Cortex of kidney (tissue), 1 donor: ENCODE data around the gene DYDC1.
"Not testable (repeated sequence)": the region's sequence is repeated elsewhere in the genome, so short reads cannot be mapped to it uniquely, and the experiment has no call there.

ENCODE experiments used
- DNase-seq: peaks from one replicate; lab custom pipeline; 2025; lab: John Stamatoyannopoulos, UW

DYDC1 gene

GRCh38 chr10:80356563-80356988, at the start of gene DYDC1, which contains the start of gene DYDC2:
Gene DYDC1 (minus strand): TSS chr10:80356755. CDS start chr10:80352601, 4,154 bp downstream.
Gene DYDC2 (plus strand): TSS chr10:80356781. CDS start chr10:80362444, 5,663 bp downstream.
- DNase-seq, result no peak

- no peak for DNase-seq
Observed at GRCh38 chr10:80406204-80406603, 49.6 kb upstream of the DYDC1 start.

DNA sequence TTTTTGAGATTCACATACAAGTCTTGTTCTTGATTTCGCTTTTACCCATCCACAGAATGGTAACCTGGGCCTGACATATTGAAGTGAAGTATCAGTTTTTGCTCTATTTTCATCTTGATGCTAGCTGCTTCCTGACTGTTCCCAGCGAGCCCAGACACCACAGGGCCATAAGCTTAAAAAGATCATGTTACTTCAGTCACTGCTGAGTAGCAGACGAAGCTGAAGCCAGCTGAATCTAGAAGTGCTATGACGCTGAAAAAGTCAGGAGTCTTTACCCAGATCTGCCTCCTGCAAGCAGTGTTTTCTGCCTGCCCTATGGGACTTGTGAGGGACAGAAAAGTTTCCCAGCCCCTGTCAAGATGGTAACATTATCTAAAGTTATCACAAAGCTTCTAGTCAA, 49.1 kb upstream of the DYDC1 start:
- DNase-seq, result no peak

- DNase-seq, result no peak
Observed at GRCh38 chr10:80405035-80405434, 48.5 kb upstream of the DYDC1 start.

DNA sequence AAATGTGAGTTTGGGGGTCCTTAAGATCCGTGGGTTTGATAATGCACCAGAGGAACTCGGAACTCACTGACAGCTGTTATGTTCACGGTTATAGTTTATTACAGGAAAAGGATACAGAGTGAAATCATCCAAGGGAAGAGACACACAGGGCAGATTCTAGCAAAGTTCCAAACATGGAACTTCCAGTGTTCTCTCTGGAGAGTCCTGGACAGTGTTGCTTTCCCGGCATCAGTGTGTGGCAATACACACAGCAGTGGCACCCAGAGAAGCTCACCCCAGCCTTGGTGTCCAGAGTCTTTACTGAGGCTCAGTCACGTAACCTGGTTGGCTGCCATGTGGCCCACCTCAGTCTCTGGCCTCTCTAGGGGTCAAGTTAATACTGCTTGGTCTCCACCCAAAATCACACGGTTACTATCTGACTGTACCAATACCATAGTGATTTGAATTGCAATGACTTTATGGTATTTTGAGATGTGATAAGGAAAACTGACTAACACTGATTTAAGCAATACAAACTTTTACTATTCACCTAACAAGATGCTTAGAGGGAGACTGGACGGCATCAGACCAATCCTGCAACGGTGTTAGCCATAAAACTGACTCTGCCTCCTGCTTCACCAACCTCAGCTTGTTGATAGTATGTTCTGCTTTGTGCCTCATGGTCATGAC, 43.7 kb upstream of the DYDC1 start:
- no peak for DNase-seq

DNA sequence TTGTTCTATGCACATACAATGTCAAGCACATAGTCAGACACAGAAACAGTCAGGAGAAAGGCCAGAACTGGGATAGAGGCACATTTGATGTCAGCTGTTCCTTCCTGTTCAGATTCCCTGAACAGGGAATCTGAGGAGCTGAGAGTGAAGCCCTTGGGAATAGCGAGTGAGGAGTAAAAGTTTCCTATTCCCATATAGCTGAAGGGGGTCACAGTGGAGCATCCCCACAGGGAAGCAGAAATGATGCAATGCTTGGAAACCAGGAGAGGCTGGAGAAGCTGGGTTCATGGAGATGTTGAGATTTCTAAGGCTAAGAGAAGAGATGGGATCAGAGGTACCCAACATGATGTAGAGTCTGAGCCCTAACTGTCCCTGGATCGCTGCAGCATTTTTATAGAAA, 40.5 kb upstream of the DYDC1 start:
- DNase-seq, result no peak

DNA sequence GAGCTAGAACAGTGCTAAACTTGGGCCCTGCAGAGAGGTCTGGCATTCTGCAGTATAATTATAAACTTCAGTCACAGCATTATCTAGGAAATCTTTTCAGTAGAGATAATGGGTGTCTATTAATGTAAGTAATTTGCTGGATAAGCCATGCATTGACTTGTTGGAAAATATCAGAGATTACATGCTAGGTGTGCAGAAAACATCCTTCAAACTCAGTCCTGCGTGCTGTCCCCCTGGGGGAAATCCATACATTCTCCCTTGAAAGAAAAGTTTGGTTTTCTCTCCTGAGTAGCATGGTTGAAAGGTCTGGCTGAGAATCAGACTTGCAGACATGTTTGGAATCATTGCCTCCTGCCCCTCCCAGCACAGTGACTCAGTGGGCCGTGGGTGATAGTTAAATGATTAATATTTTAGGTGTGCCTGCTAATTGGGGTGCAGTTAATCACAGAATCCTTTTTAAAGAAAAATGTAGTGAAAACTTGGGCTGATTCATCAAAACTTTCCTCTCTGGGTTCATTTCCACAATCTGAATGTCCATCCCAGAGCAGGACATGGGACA, 37.9 kb upstream of the DYDC1 start:
- DNase-seq, result no peak

GRCh38 chr10:80392250-80392649, 35.7 kb upstream of the DYDC1 start:
- DNase-seq, result no peak

GRCh38 chr10:80390740-80391139, 34.2 kb upstream of the DYDC1 start:
- DNase-seq, result no peak

- no peak for DNase-seq
Observed at GRCh38 chr10:80382989-80383388, 26.4 kb upstream of the DYDC1 start.

DNA sequence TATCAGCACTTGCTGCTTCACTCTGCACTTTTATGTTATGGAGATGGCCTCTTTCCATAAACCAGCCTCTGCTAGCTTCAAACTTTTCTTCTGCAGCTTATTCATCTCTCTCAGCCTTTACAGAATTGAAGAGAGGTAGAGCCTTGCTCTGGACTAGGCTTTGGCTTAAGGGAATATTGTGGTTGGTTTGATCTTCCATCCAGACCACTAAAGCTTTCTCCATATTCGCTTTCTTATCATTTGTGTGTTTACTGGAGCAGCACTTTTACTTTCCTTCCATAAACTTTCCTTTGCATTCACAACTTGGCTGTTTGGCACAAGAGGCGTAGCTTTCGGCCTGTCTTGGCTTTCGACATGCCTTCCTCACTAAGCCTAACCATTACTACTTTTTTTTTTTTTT, 23.6 kb upstream of the DYDC1 start:
- DNase-seq, result no peak

GRCh38 chr10:80379701-80380100, 23.1 kb upstream of the DYDC1 start:
- no peak for DNase-seq

DNA sequence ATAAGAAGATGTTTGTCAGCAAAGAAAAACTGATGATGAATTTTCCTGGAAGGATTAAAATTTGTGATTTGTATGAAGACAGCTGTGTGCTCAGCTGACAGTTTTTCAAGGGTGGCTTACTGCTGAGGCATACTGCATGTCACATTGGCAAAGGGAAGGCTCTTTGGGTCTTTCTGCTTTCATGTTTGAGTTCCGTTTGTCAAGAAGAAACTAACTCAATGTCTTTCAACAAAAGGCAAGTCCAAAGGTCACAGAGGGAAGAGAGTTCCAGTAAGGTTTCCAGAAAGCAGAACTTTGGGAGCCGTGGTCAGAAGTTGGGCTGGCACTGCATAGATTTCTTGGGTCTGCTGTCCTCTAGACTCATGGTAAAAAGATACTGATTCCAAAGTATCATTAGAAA, 16.9 kb upstream of the DYDC1 start:
- DNase-seq, result no peak

- no peak for DNase-seq
Observed at GRCh38 chr10:80372675-80373074, 16.1 kb upstream of the DYDC1 start.

GRCh38 chr10:80371467-80371866, 14.9 kb upstream of the DYDC1 start:
- DNase-seq, result no peak

GRCh38 chr10:80365510-80365909, 9.0 kb upstream of the DYDC1 start:
- DNase-seq, result no peak

- DNase-seq, result no peak
Observed at GRCh38 chr10:80359644-80360043, 3.1 kb upstream of the DYDC1 start.

- DNase-seq, result not testable (repeated sequence)
Observed at GRCh38 chr10:80358925-80359324, 2.4 kb upstream of the DYDC1 start.

GRCh38 chr10:80357851-80358125, 1.2 kb upstream of the DYDC1 start:
- no peak for DNase-seq

GRCh38 chr10:80356989-80357850, 665 bp upstream of the DYDC1 start:
- no peak for DNase-seq

DNA sequence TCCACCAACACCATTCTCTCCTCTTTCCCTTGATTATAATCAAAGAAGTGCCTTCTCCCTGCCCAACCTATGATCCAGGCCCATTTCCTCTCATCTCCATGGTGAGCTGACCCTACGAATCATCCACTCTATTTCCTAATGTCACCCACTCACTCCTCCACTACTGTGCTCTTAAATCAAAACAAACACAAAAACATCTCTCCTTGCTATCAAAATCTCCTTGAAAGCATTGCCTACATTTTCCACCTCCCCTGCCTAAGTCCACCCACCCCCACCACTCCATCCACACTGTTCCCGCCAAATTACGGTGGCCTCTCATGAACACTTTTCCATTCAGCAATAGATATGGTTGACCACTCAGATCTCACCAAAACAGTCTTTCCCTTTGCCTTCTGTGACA, 5.3 kb downstream of the DYDC1 start:
- DNase-seq, result no peak

GRCh38 chr10:80350251-80350650, 6.3 kb downstream of the DYDC1 start:
- no peak for DNase-seq

DNA sequence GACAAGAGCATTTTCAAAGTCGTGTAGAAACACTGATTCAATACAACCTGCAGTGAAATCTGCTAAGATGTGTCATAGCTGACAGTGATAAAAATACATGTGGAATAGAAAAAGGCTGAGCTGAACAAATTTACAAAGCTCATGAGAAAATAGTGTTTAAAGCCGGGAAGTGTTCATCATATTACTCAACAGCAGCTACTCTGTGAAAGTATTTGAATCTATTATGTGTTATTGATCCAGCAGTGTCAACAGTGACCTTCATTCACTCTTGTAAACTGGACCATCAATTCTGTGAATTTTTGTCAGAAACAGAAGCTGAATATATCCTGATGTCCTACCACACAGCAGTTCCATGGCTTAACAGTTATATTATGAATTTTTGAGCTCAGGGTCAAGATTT, 11.6 kb downstream of the DYDC1 start:
- DNase-seq, result no peak
